ENCODE measurements around the gene CT45A7. TPM values are rescaled to one million over a fixed set of nuclear protein-coding genes. Genes with fewer than 3 reads are reported as not detected.
"Not testable (repeated sequence)": the region's sequence is repeated elsewhere in the genome, so short reads cannot be mapped to it uniquely, and the experiment has no call there.

CT45A7 gene
- total RNA-seq = not detected

- in situ Hi-C loops (cut with MboI; ENCODE audit: low sequenced_read_pairs in 4 of 4); ATAC-seq; H3K9me3 ChIP-seq; H3K4me3 ChIP-seq; intact Hi-C loops (cut with DNase I; ENCODE audit: low total_unique reads); H3K27me3 ChIP-seq; H3K4me1 ChIP-seq; DNase-seq; H3K36me3 ChIP-seq; H3K27ac ChIP-seq: not testable (repeated sequence)
Observed at GRCh38 chrX:135837180-135837579, at the start of gene CT45A7. TSS of gene CT45A7 (minus strand) at chrX:135837280. CDS start at chrX:135833533, 3,747 bp downstream.

GRCh38 chrX:135882741-135883140 is 45.7 kb upstream of the CT45A7 start:
- ATAC-seq; H3K4me3 ChIP-seq; H3K36me3 ChIP-seq; intact Hi-C loops (cut with DNase I; ENCODE audit: low total_unique reads); H3K4me1 ChIP-seq; H3K9me3 ChIP-seq; in situ Hi-C loops (cut with MboI; ENCODE audit: low sequenced_read_pairs in 4 of 4); DNase-seq; H3K27ac ChIP-seq; H3K27me3 ChIP-seq: not testable (repeated sequence)

DNA sequence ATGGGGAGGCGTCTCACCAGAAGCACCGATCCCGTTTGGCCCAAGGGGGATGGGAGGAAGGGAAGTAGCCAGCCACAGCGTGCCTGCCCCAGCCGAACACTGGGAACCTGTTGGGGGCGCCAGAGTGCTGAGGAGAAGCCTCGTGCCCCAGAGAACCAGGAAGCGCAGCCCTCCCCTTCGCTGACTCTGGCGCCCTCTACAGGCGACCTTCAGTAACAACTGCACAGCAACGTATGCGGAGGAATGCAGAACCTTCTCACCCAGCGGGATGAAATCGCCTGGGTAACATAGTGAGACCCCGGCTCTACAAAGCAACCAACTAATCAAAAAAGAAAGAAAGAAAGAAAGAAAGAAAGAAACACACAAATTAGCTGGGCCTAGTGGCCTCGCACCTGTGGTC is 34.6 kb upstream of the CT45A7 start, which contains the start of gene CT45A9:
CT45A9 (minus strand) TSS at position 101 of the 400 bp plus-strand sequence. CDS start 3,751 bp downstream, outside the sequence.
- H3K36me3 ChIP-seq; ATAC-seq; intact Hi-C loops (cut with DNase I; ENCODE audit: low total_unique reads); H3K9me3 ChIP-seq; H3K4me1 ChIP-seq; H3K4me3 ChIP-seq; H3K27ac ChIP-seq; in situ Hi-C loops (cut with MboI; ENCODE audit: low sequenced_read_pairs in 4 of 4); H3K27me3 ChIP-seq; DNase-seq: not testable (repeated sequence)

DNA sequence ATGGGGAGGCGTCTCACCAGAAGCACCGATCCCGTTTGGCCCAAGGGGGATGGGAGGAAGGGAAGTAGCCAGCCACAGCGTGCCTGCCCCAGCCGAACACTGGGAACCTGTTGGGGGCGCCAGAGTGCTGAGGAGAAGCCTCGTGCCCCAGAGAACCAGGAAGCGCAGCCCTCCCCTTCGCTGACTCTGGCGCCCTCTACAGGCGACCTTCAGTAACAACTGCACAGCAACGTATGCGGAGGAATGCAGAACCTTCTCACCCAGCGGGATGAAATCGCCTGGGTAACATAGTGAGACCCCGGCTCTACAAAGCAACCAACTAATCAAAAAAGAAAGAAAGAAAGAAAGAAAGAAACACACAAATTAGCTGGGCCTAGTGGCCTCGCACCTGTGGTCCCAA is 17.4 kb upstream of the CT45A7 start, which contains the start of gene CT45A8:
CT45A8 (minus strand) TSS at position 101 of the 400 bp plus-strand sequence. CDS start 3,755 bp downstream, outside the sequence.
- intact Hi-C loops (cut with DNase I; ENCODE audit: low total_unique reads); H3K4me3 ChIP-seq; H3K9me3 ChIP-seq; in situ Hi-C loops (cut with MboI; ENCODE audit: low sequenced_read_pairs in 4 of 4); DNase-seq; H3K4me1 ChIP-seq; H3K27ac ChIP-seq; ATAC-seq; H3K36me3 ChIP-seq; H3K27me3 ChIP-seq: not testable (repeated sequence)

GRCh38 chrX:135819912-135820311 is 17.2 kb downstream of the CT45A7 start, which contains the start of gene CT45A2:
TSS of gene CT45A2 (minus strand) at chrX:135820012. CDS start at chrX:135816265, 3,747 bp downstream.
- ATAC-seq = not testable (repeated sequence)

DNA sequence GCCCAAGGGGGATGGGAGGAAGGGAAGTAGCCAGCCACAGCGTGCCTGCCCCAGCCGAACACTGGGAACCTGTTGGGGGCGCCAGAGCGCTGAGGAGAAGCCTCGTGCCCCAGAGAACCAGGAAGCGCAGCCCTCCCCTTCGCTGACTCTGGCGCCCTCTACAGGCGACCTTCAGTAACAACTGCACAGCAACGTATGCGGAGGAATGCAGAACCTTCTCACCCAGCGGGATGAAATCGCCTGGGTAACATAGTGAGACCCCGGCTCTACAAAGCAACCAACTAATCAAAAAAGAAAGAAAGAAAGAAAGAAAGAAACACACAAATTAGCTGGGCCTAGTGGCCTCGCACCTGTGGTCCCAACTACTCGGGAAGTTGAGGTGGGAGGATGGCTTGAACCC is 34.4 kb downstream of the CT45A7 start, which contains the start of gene CT45A6:
CT45A6 (minus strand) TSS at position 101 of the 400 bp plus-strand sequence. CDS start 3,794 bp downstream, outside the sequence.
- intact Hi-C loops (cut with DNase I; ENCODE audit: low total_unique reads); DNase-seq; H3K36me3 ChIP-seq; H3K27ac ChIP-seq; H3K9me3 ChIP-seq; ATAC-seq; in situ Hi-C loops (cut with MboI; ENCODE audit: low sequenced_read_pairs in 4 of 4); H3K27me3 ChIP-seq; H3K4me1 ChIP-seq; H3K4me3 ChIP-seq: not testable (repeated sequence)

More at GRCh38 chrX:135819912-135820311, 17.2 kb downstream of the CT45A7 start, which contains the start of gene CT45A2:
- H3K27me3 ChIP-seq; H3K27ac ChIP-seq; H3K9me3 ChIP-seq; in situ Hi-C loops (cut with MboI; ENCODE audit: low sequenced_read_pairs in 4 of 4); H3K4me1 ChIP-seq; DNase-seq; intact Hi-C loops (cut with DNase I; ENCODE audit: low total_unique reads); H3K36me3 ChIP-seq; H3K4me3 ChIP-seq: not testable (repeated sequence)

- H3K36me3 ChIP-seq; H3K4me1 ChIP-seq; DNase-seq; ATAC-seq; H3K4me3 ChIP-seq; intact Hi-C loops (cut with DNase I; ENCODE audit: low total_unique reads); in situ Hi-C loops (cut with MboI; ENCODE audit: low sequenced_read_pairs in 4 of 4); H3K27ac ChIP-seq; H3K9me3 ChIP-seq; H3K27me3 ChIP-seq: not testable (repeated sequence)
Observed at GRCh38 chrX:135785403-135785802, 51.7 kb downstream of the CT45A7 start, which contains the start of gene CT45A5. TSS of gene CT45A5 (minus strand) at chrX:135785503. CDS start at chrX:135781729, 3,774 bp downstream.

Other genes starting within 250 kb of the CT45A7 start
- gene CT45A1, start 123.6 kb downstream of the CT45A7 start, total RNA-seq = not detected
- gene CT45A3, start 69.1 kb downstream of the CT45A7 start, total RNA-seq = not detected
- gene CT45A5, start 51.8 kb downstream of the CT45A7 start, total RNA-seq = not detected
- gene CT45A6, start 34.5 kb downstream of the CT45A7 start, total RNA-seq = not detected
- gene CT45A2, start 17.3 kb downstream of the CT45A7 start, total RNA-seq = not detected
- not detected for gene CT45A8, start 17.3 kb upstream of the CT45A7 start, total RNA-seq
- not detected for gene CT45A9, start 34.5 kb upstream of the CT45A7 start, total RNA-seq
- not detected for gene CT45A10, start 56.2 kb upstream of the CT45A7 start, total RNA-seq
- not detected for gene SAGE1, start 56.4 kb upstream of the CT45A7 start, total RNA-seq
- gene MMGT1, start 136.7 kb upstream of the CT45A7 start, total RNA-seq = 10 to 100 TPM; 20.6 to 29.2 (median 23.5) TPM
- gene SLC9A6, start 148.2 kb upstream of the CT45A7 start, total RNA-seq = 10 to 100 TPM; 13.3 to 18.7 (median 15.2) TPM